Gastrocnemius medialis (tissue), 4 donors: ENCODE results near the gene NDUFAF8. TPM values are rescaled to one million over a fixed set of nuclear protein-coding genes. Genes with fewer than 3 reads are reported as not detected.

ENCODE experiments used
- ATAC-seq, 2 donors: fragments of 150-250 bp; one replicate each; pipeline ENCODE4 v1.9.1; 2016
- DNase-seq, 2 donors: peaks; one replicate each; pipeline ENCODE4 v3.0.0-alpha.2; 2019
- H3K27ac ChIP-seq, 4 donors: fragments of 200-600 bp; sonication (generic); 1 replicate in 1 of 4; 2 replicates in 3 of 4; pipeline ENCODE4 v1.5.1; 2016 to 2018; ENCODE audit warnings: mild to moderate bottlenecking in 2 of 4, moderate library complexity in 1 of 4
- H3K27me3 ChIP-seq, 3 donors: fragments of 200-600 bp; sonication (generic) in 2 of 3; 1 replicate in 1 of 3; 2 replicates in 2 of 3; pipeline versions ENCODE4 v1.5.1 to v1.6.0; 2016 to 2019; ENCODE audit warnings: mild to moderate bottlenecking in 1 of 3, moderate library complexity in 1 of 3
- H3K36me3 ChIP-seq, 2 donors: fragments of 200-600 bp; sonication (generic) in 1 of 2; one replicate each; pipeline ENCODE4 v1.5.1; 2017 to 2018
- H3K4me1 ChIP-seq, 2 donors: fragments of 200-600 bp; sonication (generic) in 1 of 2; one replicate each; pipeline ENCODE4 v1.5.1; 2016 to 2017; ENCODE audit warnings: mild to moderate bottlenecking in 2 of 2
- H3K4me3 ChIP-seq, 4 donors: fragments of 200-600 bp; sonication (generic) in 3 of 4; 1 replicate in 1 of 4; 2 replicates in 3 of 4; pipeline ENCODE4 v1.5.1; 2016 to 2019; ENCODE audit warnings: mild to moderate bottlenecking in 2 of 4
- H3K9me3 ChIP-seq, 3 donors: fragments of 200-600 bp; sonication (generic) in 2 of 3; 1 replicate in 1 of 3; 2 replicates in 2 of 3; pipeline ENCODE4 v1.5.1; 2016 to 2019
- CTCF ChIP-seq, 5 experiments: fragments of 450-650 bp in 3 of 5; fragments of 200-600 bp in 2 of 5; sonication (generic) in 2 of 5; IDR thresholded peaks in 4 of 5; conservative IDR thresholded peaks in 1 of 5; 1 replicate in 4 of 5; 2 replicates in 1 of 5; pipeline ENCODE4 v1.5.1; 2016 to 2019; ENCODE audit warnings: antibody characterized with exemption in 5 of 5, mild to moderate bottlenecking in 3 of 5, moderate library complexity in 3 of 5
- POLR2A ChIP-seq, 2 donors: fragments of 450-650 bp; IDR thresholded peaks; one replicate each; pipeline ENCODE4 v1.6.1; 2017; ENCODE audit warnings: antibody characterized with exemption in 2 of 2, mild to moderate bottlenecking in 2 of 2, moderate library complexity in 2 of 2
- in situ Hi-C, 4 donors: fragments of 200-750 bp; cut with MboI; loops; one replicate each; pipeline versions ENCODE4 v1.15.0 to v1.8.0; 2017; ENCODE audit warnings: low sequenced_read_pairs in 4 of 4
- intact Hi-C: fragments of 100-400 bp; cut with DNase I; formaldehyde crosslinking; loops from one replicate; pipeline ENCODE4 v1.15.1; 2023; ENCODE audit warnings: low total_unique reads
- total RNA-seq, 4 donors: library from RNA; depleted of rRNA; stranded (reverse); fragments of >200 nt; gene quantifications; one replicate each; pipeline versions ENCODE4 v1.1.0 to v1.2.3, GENCODE V29; 2016

NDUFAF8 gene
- total RNA-seq, 4 donors from 2014 or later: 39.4 to 700 (median 74.5) TPM

GRCh38 chr17:81218459-81218858 is 20.7 kb upstream of the NDUFAF8 start:
- Histone ChIP-seq H3K9me3 (no peaks in the 10 kb centered on the region), H3K27ac (no peak overlapping the region), H3K27me3 (no peaks in the 10 kb centered on the region), H3K4me3 (no peak overlapping the region), H3K4me1 (peaks cover 11 to 15% of the 10 kb centered on the region in 2 donors), H3K36me3 (peaks cover 0 to 5% of the 10 kb centered on the region in 2 donors)
- DNase-seq: no peak
- intact Hi-C loops: no loop called here
- no peak for TF ChIP-seq POLR2A (IDR thresholded peaks at IDR 0.05)
- no peak for TF ChIP-seq CTCF (IDR thresholded peaks at IDR 0.05 in 4 of 5, conservative IDR thresholded peaks at IDR 0.05 in 1 of 5)
- ATAC-seq: no peak
- in situ Hi-C loops: no loop called here

- ATAC-seq (no peak), DNase-seq (no peak)
- no peaks in the 10 kb centered on the region for H3K27me3 ChIP-seq
- peaks cover 0 to 5% of the 10 kb centered on the region in 2 donors for H3K36me3 ChIP-seq
- intact Hi-C loops (no loop called here), in situ Hi-C loops (no loop called here)
- no peak overlapping the region for H3K27ac ChIP-seq
- H3K4me1 ChIP-seq: peaks cover 11 to 18% of the 10 kb centered on the region in 2 donors
- TF ChIP-seq POLR2A (IDR thresholded peaks at IDR 0.05) (no peak), CTCF (IDR thresholded peaks at IDR 0.05 in 4 of 5, conservative IDR thresholded peaks at IDR 0.05 in 1 of 5) (no peak)
- no peak overlapping the region for H3K4me3 ChIP-seq
- H3K9me3 ChIP-seq: no peaks in the 10 kb centered on the region
These were observed 20.1 kb upstream of the NDUFAF8 start for GRCh38 chr17:81218991-81219390.

GRCh38 chr17:81219476-81220180 is 19.5 kb upstream of the NDUFAF8 start:
- H3K4me3 ChIP-seq: no peak overlapping the region
- ATAC-seq (no peak), DNase-seq (no peak)
- peaks cover 0 to 5% of the 10 kb centered on the region in 2 donors for H3K36me3 ChIP-seq
- no peak overlapping the region for H3K27ac ChIP-seq
- no peaks in the 10 kb centered on the region for H3K27me3 ChIP-seq
- TF ChIP-seq CTCF (IDR thresholded peaks at IDR 0.05 in 4 of 5, conservative IDR thresholded peaks at IDR 0.05 in 1 of 5): no peak
- no peak for TF ChIP-seq POLR2A (IDR thresholded peaks at IDR 0.05)
- H3K4me1 ChIP-seq: peaks cover 11 to 18% of the 10 kb centered on the region in 2 donors
- in situ Hi-C loops (no loop called here), intact Hi-C loops (loop anchor here (10.0 kb wide), 1 partner anchor 185 kb away; the partner anchor contains the start of gene BAIAP2)
- H3K9me3 ChIP-seq: no peaks in the 10 kb centered on the region

- in situ Hi-C loops (no loop called here), intact Hi-C loops (loop anchor here (10.0 kb wide), 1 partner anchor 187 kb away; the partner anchor contains the start of gene BAIAP2)
- H3K36me3 ChIP-seq: peaks cover 0 to 5% of the 10 kb centered on the region in 2 donors
- H3K9me3 ChIP-seq: no peaks in the 10 kb centered on the region
- no peak for DNase-seq
- H3K27ac ChIP-seq: no peak overlapping the region
- no peaks in the 10 kb centered on the region for H3K27me3 ChIP-seq
- peak overlapping the region in 2 of 4 donors; percentile 60 to 89 for H3K4me3 ChIP-seq
- no peak for ATAC-seq
- H3K4me1 ChIP-seq: peaks cover 11 to 18% of the 10 kb centered on the region in 2 donors
- no peak for TF ChIP-seq POLR2A (IDR thresholded peaks at IDR 0.05)
- TF ChIP-seq CTCF (IDR thresholded peaks at IDR 0.05 in 4 of 5, conservative IDR thresholded peaks at IDR 0.05 in 1 of 5): no peak
These were observed 17.7 kb upstream of the NDUFAF8 start for GRCh38 chr17:81221371-81221841.
